ENCODE data around the gene GRAMD1B.

DNA sequence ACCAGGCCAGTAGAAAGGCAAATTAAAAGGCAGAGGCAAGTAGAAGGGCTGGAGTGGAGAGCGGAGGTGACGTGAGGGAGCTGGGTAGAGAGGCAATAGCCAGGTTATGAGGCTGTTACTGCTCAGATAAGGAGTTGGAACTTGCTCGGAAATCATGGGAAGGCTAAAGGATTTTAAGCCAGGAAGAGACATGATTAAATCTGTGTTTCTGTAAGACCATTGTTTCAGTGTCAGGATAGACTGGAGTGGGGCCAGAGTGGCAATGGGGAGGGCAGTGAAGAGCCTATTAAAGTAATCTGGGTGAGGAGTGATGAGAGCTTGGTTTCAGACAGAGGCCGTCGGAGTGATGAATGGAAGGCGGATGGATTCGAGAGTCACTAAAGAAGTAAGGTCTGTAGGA, 39.0 kb downstream of the GRAMD1B start:
- TF ChIP-seq, protein P1, sequence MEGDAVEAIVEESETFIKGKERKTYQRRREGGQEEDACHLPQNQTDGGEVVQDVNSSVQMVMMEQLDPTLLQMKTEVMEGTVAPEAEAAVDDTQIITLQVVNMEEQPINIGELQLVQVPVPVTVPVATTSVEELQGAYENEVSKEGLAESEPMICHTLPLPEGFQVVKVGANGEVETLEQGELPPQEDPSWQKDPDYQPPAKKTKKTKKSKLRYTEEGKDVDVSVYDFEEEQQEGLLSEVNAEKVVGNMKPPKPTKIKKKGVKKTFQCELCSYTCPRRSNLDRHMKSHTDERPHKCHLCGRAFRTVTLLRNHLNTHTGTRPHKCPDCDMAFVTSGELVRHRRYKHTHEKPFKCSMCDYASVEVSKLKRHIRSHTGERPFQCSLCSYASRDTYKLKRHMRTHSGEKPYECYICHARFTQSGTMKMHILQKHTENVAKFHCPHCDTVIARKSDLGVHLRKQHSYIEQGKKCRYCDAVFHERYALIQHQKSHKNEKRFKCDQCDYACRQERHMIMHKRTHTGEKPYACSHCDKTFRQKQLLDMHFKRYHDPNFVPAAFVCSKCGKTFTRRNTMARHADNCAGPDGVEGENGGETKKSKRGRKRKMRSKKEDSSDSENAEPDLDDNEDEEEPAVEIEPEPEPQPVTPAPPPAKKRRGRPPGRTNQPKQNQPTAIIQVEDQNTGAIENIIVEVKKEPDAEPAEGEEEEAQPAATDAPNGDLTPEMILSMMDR (conservative IDR thresholded peaks at IDR 0.05 in 1 of 2, IDR thresholded peaks at IDR 0.05 in 1 of 2; ENCODE audit: low read depth in 1 of 2, low read length in 2 of 2): no peak
- no peak for TF ChIP-seq EZH2 (IDR thresholded peaks at IDR 0.05; ENCODE audit: low read length, missing control alignments)

Measured in fibroblast of lung (primary cell).